Raji (cell line): Measurements from ENCODE around the gene LMF1.

Experiments
- POLR2A ChIP-seq: IDR thresholded peaks from 2 replicates; pipeline ENCODE4 v1.6.1; 2011; ENCODE audit warnings: low read depth, low read length, control low read depth; ENCODE audit not compliant: insufficient read depth

The LMF1 gene

GRCh38 chr16:934178-934577 is 36.6 kb downstream of the LMF1 start:
- TF ChIP-seq POLR2A, result no peak

- no peak for TF ChIP-seq POLR2A
These were observed 37.2 kb downstream of the LMF1 start for GRCh38 chr16:933581-933980.

GRCh38 chr16:932831-933330 is 37.9 kb downstream of the LMF1 start:
- TF ChIP-seq POLR2A, result no peak

- no peak for TF ChIP-seq POLR2A
These were observed 38.9 kb downstream of the LMF1 start for GRCh38 chr16:931626-932500.

GRCh38 chr16:931171-931570 is 39.6 kb downstream of the LMF1 start:
- no peak for TF ChIP-seq POLR2A

GRCh38 chr16:930511-930910 is 40.3 kb downstream of the LMF1 start:
- TF ChIP-seq POLR2A, result no peak

GRCh38 chr16:930076-930475 is 40.7 kb downstream of the LMF1 start:
- TF ChIP-seq POLR2A, result no peak

- TF ChIP-seq POLR2A, result no peak
These were observed 41.3 kb downstream of the LMF1 start for GRCh38 chr16:929227-930073.

GRCh38 chr16:928526-928925 is 42.3 kb downstream of the LMF1 start:
- no peak for TF ChIP-seq POLR2A

- no peak for TF ChIP-seq POLR2A
These were observed 42.9 kb downstream of the LMF1 start for GRCh38 chr16:927931-928330.

GRCh38 chr16:927406-927805 is 43.4 kb downstream of the LMF1 start:
- TF ChIP-seq POLR2A, result no peak

GRCh38 chr16:926715-927114 is 44.1 kb downstream of the LMF1 start:
- TF ChIP-seq POLR2A, result no peak

- TF ChIP-seq POLR2A, result no peak
These were observed 46.0 kb downstream of the LMF1 start for GRCh38 chr16:924806-925205.

GRCh38 chr16:924063-924462 is 46.7 kb downstream of the LMF1 start:
- TF ChIP-seq POLR2A, result no peak

- TF ChIP-seq POLR2A, result no peak
These were observed 47.6 kb downstream of the LMF1 start for GRCh38 chr16:923184-923583.

- no peak for TF ChIP-seq POLR2A
These were observed 48.7 kb downstream of the LMF1 start for GRCh38 chr16:922051-922450.
